Measurements from ENCODE around the gene RELCH. TPM values are rescaled to one million over a fixed set of nuclear protein-coding genes. Genes with fewer than 3 reads are reported as not detected.

The RELCH gene
- total RNA-seq, 2 donors from 2014 or later, result 49.0 to 52.5 TPM

GRCh38 chr18:62332964-62333695 is 146.1 kb downstream of the RELCH start:
- peaks cover 15% of the 10 kb centered on the region for H3K4me1 Mint-ChIP-seq
- H3K27me3 Mint-ChIP-seq, result peaks cover 74% of the 10 kb centered on the region
- no peak for ATAC-seq

GRCh38 chr18:62334120-62334519 is 147.1 kb downstream of the RELCH start:
- no peak for ATAC-seq
- H3K4me1 Mint-ChIP-seq, result peaks cover 15% of the 10 kb centered on the region
- no peak for DNase-seq
- H3K27ac Mint-ChIP-seq, result no peak overlapping the region
- H3K4me3 Mint-ChIP-seq, result no peak overlapping the region
- no peaks in the 10 kb centered on the region for H3K9me3 ChIP-seq (ENCODE audit: control insufficient read depth, low read length, poor library complexity, severe bottlenecking)
- H3K36me3 Mint-ChIP-seq (ENCODE audit: low read depth), result peaks cover 3% of the 10 kb centered on the region
- peaks cover 75% of the 10 kb centered on the region for H3K27me3 Mint-ChIP-seq

More at GRCh38 chr18:62332964-62333695, 146.1 kb downstream of the RELCH start:
- H3K4me3 Mint-ChIP-seq, result no peak overlapping the region
- no peak overlapping the region for H3K27ac Mint-ChIP-seq
- no peak for DNase-seq
- H3K9me3 ChIP-seq (ENCODE audit: control insufficient read depth, low read length, poor library complexity, severe bottlenecking), result no peaks in the 10 kb centered on the region
- H3K36me3 Mint-ChIP-seq (ENCODE audit: low read depth), result peaks cover 3% of the 10 kb centered on the region

- Mint-ChIP-seq H3K27me3 (peaks cover 69% of the 10 kb centered on the region), H3K4me1 (peaks cover 5% of the 10 kb centered on the region), H3K36me3 (ENCODE audit: low read depth) (peaks cover 5% of the 10 kb centered on the region), H3K27ac (no peak overlapping the region), H3K4me3 (no peak overlapping the region)
- H3K9me3 ChIP-seq (ENCODE audit: control insufficient read depth, low read length, poor library complexity, severe bottlenecking), result no peaks in the 10 kb centered on the region
- ATAC-seq (no peak), DNase-seq (no peak)
These were observed 148.4 kb downstream of the RELCH start for GRCh38 chr18:62335494-62335893.

DNA sequence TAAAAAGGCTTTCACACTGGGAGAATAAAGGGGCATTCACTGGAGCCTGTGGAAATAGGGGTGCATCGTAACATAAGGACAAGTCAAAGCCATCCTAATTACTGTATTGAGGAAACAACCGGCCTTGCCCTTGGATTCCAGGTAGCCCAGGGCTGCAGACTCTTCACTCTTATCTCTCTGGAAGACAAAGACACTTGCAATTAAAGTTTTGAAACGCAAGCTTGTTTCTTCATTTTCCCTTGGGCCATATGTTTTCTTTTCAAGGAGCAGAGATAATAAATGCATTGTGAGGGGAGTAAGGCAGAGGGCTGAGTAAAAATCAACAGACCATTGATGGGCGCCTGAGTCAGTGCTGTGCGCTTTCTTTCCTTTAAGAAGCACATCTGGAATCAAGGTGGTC is 149.6 kb downstream of the RELCH start:
- DNase-seq (no peak), ATAC-seq (no peak)
- Mint-ChIP-seq H3K36me3 (ENCODE audit: low read depth) (peaks cover 5% of the 10 kb centered on the region), H3K27ac (no peak overlapping the region), H3K27me3 (peaks cover 71% of the 10 kb centered on the region), H3K4me1 (peaks cover 2% of the 10 kb centered on the region), H3K4me3 (no peak overlapping the region)
- H3K9me3 ChIP-seq (ENCODE audit: control insufficient read depth, low read length, poor library complexity, severe bottlenecking), result no peaks in the 10 kb centered on the region

GRCh38 chr18:62337336-62337735 is 150.3 kb downstream of the RELCH start:
- H3K4me1 Mint-ChIP-seq, result peaks cover 2% of the 10 kb centered on the region

DNA sequence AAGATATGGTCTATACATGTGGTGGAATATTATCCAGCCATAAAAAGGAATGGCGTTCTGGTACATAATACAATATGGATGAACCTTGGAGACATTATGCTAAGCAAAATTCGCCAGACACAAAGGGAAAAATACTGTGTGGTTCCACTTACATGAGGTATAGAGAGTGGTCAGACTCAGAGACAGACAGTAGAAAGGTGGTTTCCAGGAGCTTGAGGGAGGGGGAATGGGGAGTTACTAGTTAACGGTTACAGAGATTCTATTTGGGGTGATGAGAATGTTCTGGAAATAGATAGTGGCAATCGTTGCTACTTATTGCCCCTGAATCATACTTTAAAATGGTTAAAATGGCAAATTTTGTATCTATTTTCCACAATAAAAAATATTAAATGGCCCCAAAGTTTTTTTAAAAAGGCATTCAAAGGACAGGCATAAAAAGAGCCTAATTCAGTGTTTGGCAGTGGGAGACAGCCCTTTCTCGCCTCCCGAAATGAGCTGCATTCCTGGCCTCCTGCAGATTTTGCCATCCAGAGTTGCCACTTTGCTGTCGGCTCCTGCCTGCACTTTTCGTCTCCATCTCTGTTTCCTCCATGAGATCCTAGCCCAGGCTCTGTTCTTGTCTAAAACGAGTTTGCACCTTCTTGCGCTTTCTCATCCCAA is 151.5 kb downstream of the RELCH start:
- no peak overlapping the region for H3K4me3 Mint-ChIP-seq
- no peak for ATAC-seq
- H3K36me3 Mint-ChIP-seq (ENCODE audit: low read depth), result peaks cover 2% of the 10 kb centered on the region
- H3K9me3 ChIP-seq (ENCODE audit: control insufficient read depth, low read length, poor library complexity, severe bottlenecking), result no peaks in the 10 kb centered on the region
- H3K27ac Mint-ChIP-seq, result peak overlapping the region; percentile 29
- H3K4me1 Mint-ChIP-seq, result peaks cover 2% of the 10 kb centered on the region
- DNase-seq, result no peak
- H3K27me3 Mint-ChIP-seq, result peaks cover 53% of the 10 kb centered on the region

More at GRCh38 chr18:62337336-62337735, 150.3 kb downstream of the RELCH start:
- peaks cover 65% of the 10 kb centered on the region for H3K27me3 Mint-ChIP-seq
- peaks cover 2% of the 10 kb centered on the region for H3K36me3 Mint-ChIP-seq (ENCODE audit: low read depth)
- no peak overlapping the region for H3K27ac Mint-ChIP-seq
- ATAC-seq (no peak), DNase-seq (no peak)
- H3K9me3 ChIP-seq (ENCODE audit: control insufficient read depth, low read length, poor library complexity, severe bottlenecking), result no peaks in the 10 kb centered on the region
- no peak overlapping the region for H3K4me3 Mint-ChIP-seq

DNA sequence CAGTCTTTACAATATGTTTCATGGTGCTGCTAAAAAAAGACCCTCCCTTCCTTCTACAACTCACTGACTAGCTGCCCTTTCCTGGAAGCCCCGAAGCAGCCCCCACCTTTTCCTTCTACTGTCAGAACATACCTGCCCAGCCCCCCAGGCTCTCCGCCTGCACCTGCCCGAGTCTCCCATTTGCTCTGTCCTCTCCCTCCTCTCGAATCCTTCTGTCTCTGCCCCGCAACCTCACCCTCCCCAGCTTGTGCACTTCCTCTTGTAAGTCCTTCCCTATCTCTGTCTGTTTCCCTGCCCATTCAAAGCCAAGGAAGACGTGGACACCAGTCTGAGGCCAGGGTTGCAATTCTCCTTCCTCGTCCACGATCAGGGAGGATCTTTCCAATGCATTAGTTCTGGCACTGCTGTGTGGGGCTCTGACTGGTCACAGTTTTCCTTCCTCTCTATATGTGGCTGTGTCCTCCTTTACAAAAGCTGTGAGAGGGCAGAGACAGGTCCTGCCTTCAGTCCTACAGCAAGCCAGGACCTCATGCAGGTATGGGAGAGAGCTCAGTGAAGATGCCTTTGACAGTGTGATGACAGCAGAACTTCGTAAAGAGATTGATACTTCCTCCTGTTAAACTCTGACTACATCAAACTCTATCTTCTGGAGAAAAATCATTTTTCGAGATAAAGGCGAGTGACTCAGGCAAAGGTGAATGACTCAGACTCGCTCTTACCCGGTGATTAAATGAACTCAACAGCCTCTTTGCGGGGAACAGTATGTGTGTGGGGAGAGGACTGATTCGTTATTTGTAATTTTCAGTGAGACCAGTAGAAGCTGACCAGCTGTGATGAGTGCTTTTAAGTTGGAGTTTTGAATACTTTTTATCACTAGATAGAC is 152.3 kb downstream of the RELCH start:
- peaks cover 2% of the 10 kb centered on the region for H3K4me1 Mint-ChIP-seq
- ATAC-seq, result no peak

DNA sequence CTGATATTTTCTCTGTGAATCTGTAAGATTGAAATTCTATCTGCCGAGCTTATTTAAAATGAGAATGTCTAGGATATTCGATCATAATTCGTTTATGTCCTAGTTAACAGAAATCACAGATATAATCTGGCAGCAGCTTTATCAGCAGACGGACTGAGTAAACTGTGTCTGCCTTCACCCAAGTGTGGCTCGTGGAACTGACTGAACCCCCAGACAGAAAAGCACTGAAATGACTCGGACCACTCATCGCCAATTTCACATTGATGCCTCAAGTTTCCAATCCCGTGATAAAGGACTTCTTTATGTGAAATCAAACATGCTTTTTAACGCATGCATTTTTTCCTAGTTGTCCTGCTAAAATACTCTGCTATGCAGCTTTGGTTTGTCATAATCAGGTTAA is 153.9 kb downstream of the RELCH start:
- no peaks in the 10 kb centered on the region for H3K9me3 ChIP-seq (ENCODE audit: control insufficient read depth, low read length, poor library complexity, severe bottlenecking)
- Mint-ChIP-seq H3K27ac (no peak overlapping the region), H3K4me3 (no peak overlapping the region), H3K4me1 (peaks cover 4% of the 10 kb centered on the region), H3K27me3 (peaks cover 47% of the 10 kb centered on the region), H3K36me3 (ENCODE audit: low read depth) (peaks cover 2% of the 10 kb centered on the region)
- DNase-seq (no peak), ATAC-seq (no peak)

More for the DNA sequence above, 152.3 kb downstream of the RELCH start:
- H3K4me3 Mint-ChIP-seq, result peak overlapping the region; percentile 5
- peaks cover 2% of the 10 kb centered on the region for H3K36me3 Mint-ChIP-seq (ENCODE audit: low read depth)
- H3K27me3 Mint-ChIP-seq, result peaks cover 46% of the 10 kb centered on the region
- peak overlapping the region; percentile 29 for H3K27ac Mint-ChIP-seq
- H3K9me3 ChIP-seq (ENCODE audit: control insufficient read depth, low read length, poor library complexity, severe bottlenecking), result no peaks in the 10 kb centered on the region
- DNase-seq, result no peak

DNA sequence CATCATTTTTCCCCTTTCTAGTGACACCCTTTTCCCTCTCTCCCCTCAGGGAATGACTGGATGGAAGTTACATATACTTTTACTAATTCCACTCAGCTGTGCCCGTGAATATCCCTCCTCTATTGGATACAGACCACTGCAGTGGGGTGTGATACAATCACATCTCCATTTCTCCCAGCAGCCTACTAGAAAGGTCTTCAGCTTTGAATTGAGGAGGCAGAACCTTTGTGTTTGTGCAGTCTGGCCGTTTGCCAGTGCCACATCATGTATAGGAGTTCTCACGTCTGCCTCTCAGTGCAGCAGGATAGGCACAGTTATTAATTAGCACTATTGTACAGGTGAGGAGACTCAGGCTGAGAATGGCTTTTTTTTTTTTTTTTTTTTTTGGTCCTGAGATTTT is 154.4 kb downstream of the RELCH start:
- no peaks in the 10 kb centered on the region for H3K9me3 ChIP-seq (ENCODE audit: control insufficient read depth, low read length, poor library complexity, severe bottlenecking)
- H3K27me3 Mint-ChIP-seq, result peaks cover 42% of the 10 kb centered on the region
- peaks cover 2% of the 10 kb centered on the region for H3K36me3 Mint-ChIP-seq (ENCODE audit: low read depth)
- DNase-seq, result no peak
- H3K4me1 Mint-ChIP-seq, result peaks cover 4% of the 10 kb centered on the region
- ATAC-seq, result no peak
- no peak overlapping the region for H3K27ac Mint-ChIP-seq
- no peak overlapping the region for H3K4me3 Mint-ChIP-seq

DNA sequence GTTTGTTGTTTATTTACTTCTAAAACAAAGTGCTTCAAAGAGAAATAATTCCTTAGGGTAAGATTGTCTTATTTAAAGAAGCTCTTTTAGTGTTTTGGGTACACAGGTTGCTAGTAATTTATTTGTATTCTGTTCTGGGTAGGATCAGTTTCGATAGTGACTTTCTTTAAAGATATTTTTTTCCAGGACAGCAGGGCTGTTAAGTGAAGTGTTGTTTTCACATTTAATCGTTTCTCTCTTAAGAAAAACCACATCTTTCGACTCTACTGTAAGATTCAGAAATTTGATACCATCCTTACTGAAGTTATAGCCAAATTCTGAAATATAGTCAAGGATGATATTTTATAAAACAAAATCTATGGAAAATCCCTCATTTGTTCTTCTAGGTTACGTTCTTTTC is 155.8 kb downstream of the RELCH start:
- peaks cover 11% of the 10 kb centered on the region for H3K4me1 Mint-ChIP-seq
- ATAC-seq (no peak), DNase-seq (no peak)
- peaks cover 38% of the 10 kb centered on the region for H3K27me3 Mint-ChIP-seq
- peaks cover 2% of the 10 kb centered on the region for H3K36me3 Mint-ChIP-seq (ENCODE audit: low read depth)
- H3K27ac Mint-ChIP-seq, result no peak overlapping the region
- H3K4me3 Mint-ChIP-seq, result no peak overlapping the region
- H3K9me3 ChIP-seq (ENCODE audit: control insufficient read depth, low read length, poor library complexity, severe bottlenecking), result no peaks in the 10 kb centered on the region

DNA sequence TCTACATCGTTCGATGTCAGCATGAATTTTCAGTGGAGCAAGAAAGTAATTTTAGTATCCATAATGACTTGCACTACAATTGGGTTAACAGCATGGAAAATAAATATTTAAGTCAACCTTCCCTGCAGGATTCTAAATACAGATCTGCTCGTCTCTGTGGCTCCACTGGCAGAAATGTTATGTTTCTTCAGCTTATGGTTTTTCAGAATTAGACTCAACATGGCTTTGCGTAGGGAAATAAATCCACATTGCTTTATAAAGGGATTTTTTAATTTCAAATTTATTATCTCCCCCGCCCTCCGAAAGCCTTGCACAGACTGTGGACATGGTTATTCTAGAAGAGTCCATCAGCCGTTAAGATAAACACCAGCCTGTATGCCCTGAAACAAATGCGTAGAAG is 156.3 kb downstream of the RELCH start:
- Mint-ChIP-seq H3K36me3 (ENCODE audit: low read depth) (peaks cover 2% of the 10 kb centered on the region), H3K27me3 (peaks cover 34% of the 10 kb centered on the region), H3K27ac (no peak overlapping the region), H3K4me1 (peaks cover 11% of the 10 kb centered on the region), H3K4me3 (no peak overlapping the region)
- DNase-seq, result no peak
- H3K9me3 ChIP-seq (ENCODE audit: control insufficient read depth, low read length, poor library complexity, severe bottlenecking), result no peaks in the 10 kb centered on the region
- no peak for ATAC-seq

DNA sequence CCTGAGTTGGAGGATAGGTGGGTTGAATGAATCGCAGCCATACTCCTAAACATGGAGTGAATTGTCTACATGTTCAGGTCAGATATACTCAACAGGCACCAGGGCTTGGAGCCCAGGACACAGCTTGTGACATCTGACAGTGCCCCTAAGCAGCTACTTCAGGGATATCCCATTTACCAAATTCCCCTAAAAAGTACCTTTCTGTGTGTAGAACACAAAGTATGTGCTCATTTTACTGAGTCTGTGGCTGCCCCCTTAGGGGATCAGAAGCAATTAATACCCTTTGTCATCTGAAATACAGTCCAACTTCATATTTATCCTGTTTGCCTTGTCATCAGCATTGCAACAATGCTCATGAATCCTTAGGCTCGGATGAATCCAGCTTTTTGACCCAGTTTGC is 158.9 kb downstream of the RELCH start:
- H3K4me1 Mint-ChIP-seq, result peaks cover 12% of the 10 kb centered on the region
- DNase-seq (no peak), ATAC-seq (no peak)
- no peaks in the 10 kb centered on the region for H3K36me3 Mint-ChIP-seq (ENCODE audit: low read depth)
- H3K4me3 Mint-ChIP-seq, result no peak overlapping the region
- H3K9me3 ChIP-seq (ENCODE audit: control insufficient read depth, low read length, poor library complexity, severe bottlenecking), result no peaks in the 10 kb centered on the region
- no peak overlapping the region for H3K27ac Mint-ChIP-seq
- H3K27me3 Mint-ChIP-seq, result peaks cover 22% of the 10 kb centered on the region

All from T-helper 17 cell (primary cell).